Mucosa of rectum (tissue), 2 donors: ENCODE measurements around the gene MSRB1.
A peak's percentile ranks its signal among the peaks of the same experiment; 100 is the strongest.

Experiments
- H3K27ac ChIP-seq, 2 donors: one replicate each; pipeline ENCODE4 v1.7.0; 2013; ENCODE audit warnings: inconsistent platforms in 2 of 2, low read depth in 2 of 2, low read length in 2 of 2
- H3K27me3 ChIP-seq, 2 donors: one replicate each; pipeline ENCODE4 v1.7.0; 2013; ENCODE audit warnings: low read length in 2 of 2; ENCODE audit not compliant: control insufficient read depth in 2 of 2, insufficient read depth in 2 of 2
- H3K36me3 ChIP-seq, 2 donors: one replicate each; pipeline ENCODE4 v1.7.0; 2013; ENCODE audit warnings: low read length in 2 of 2; ENCODE audit not compliant: control insufficient read depth in 2 of 2, insufficient read depth in 2 of 2
- H3K4me1 ChIP-seq, 2 donors: one replicate each; pipeline ENCODE4 v1.7.0; 2013; ENCODE audit warnings: low read length in 2 of 2, mild to moderate bottlenecking in 1 of 2; ENCODE audit not compliant: control insufficient read depth in 2 of 2, insufficient read depth in 2 of 2
- H3K4me3 ChIP-seq, 2 donors: one replicate each; pipeline ENCODE4 v1.7.0; 2013; ENCODE audit warnings: low read length in 2 of 2
- H3K9ac ChIP-seq, 2 donors: one replicate each; pipeline ENCODE4 v1.7.0; 2013; ENCODE audit warnings: low read length in 2 of 2, low read depth in 1 of 2, mild to moderate bottlenecking in 1 of 2
- H3K9me3 ChIP-seq, 2 donors: one replicate each; pipeline ENCODE4 v1.7.0; 2013; ENCODE audit warnings: low read length in 2 of 2; ENCODE audit not compliant: control insufficient read depth in 2 of 2
- donor health status: healthy.
- donor health status: Normal muscosa, but diverticular disease.

MSRB1 gene

GRCh38 chr16:1949507-1949906 is 6.5 kb upstream of the MSRB1 start:
- Histone ChIP-seq H3K9ac (no peak overlapping the region), H3K27me3 (no peaks in the 10 kb centered on the region), H3K36me3 (no peaks in the 10 kb centered on the region), H3K4me3 (no peak overlapping the region), H3K9me3 (no peaks in the 10 kb centered on the region), H3K27ac (no peak overlapping the region), H3K4me1 (no peaks in the 10 kb centered on the region)

- H3K9me3 ChIP-seq: no peaks in the 10 kb centered on the region
- H3K9ac ChIP-seq: no peak overlapping the region
- no peak overlapping the region for H3K4me3 ChIP-seq
- H3K27me3 ChIP-seq: no peaks in the 10 kb centered on the region
- H3K36me3 ChIP-seq: no peaks in the 10 kb centered on the region
- H3K27ac ChIP-seq: no peak overlapping the region
- peaks cover 6 to 9% of the 10 kb centered on the region in 2 donors for H3K4me1 ChIP-seq
Measured at GRCh38 chr16:1947369-1947670, 4.3 kb upstream of the MSRB1 start.

DNA sequence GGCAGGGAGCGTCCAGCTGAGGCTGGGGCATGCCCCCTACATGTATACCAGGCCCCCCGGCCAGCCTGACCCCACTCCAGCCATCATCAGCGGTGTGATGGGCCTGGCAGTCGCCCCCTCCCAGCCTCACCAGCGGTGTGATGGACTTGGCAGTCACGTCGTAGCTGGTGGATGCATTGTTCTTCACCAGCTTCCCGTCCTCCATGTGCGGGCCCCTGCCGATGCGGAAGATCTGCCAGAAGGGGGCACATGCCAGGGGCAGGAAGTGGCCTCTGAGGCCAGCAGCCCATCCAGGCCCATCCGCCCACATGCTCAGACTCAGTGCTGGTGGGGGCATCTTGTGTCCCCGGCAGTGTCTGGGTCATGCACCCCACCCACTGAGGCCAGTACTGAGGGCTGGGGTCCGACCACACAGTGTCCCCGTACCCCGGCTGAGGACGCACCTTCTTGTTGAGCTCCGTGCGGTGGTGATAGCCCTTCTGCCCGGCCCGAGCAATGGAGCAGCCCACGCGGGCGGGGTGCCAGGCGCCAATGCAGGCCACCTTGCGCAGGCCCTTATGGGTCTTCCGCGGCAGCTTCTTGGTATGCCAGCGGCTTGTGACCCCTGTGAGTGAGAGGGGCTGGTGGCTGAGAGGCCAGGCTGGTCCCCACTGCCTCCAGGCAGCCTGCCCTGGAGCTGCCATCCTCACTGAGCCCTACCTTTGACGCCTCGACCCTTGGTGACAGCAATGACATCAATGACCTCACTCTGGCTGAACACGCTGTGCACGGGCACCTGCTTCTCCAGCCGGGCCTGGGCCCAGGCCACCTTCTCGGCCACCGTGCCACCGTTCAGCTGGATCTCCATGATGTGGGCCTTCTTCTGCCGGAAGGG is 3.7 kb upstream of the MSRB1 start:
- Histone ChIP-seq H3K27ac (no peak overlapping the region), H3K27me3 (no peaks in the 10 kb centered on the region), H3K36me3 (no peaks in the 10 kb centered on the region), H3K9me3 (no peaks in the 10 kb centered on the region), H3K4me1 (peaks cover 12 to 15% of the 10 kb centered on the region in 2 donors), H3K9ac (no peak overlapping the region), H3K4me3 (no peak overlapping the region)

DNA sequence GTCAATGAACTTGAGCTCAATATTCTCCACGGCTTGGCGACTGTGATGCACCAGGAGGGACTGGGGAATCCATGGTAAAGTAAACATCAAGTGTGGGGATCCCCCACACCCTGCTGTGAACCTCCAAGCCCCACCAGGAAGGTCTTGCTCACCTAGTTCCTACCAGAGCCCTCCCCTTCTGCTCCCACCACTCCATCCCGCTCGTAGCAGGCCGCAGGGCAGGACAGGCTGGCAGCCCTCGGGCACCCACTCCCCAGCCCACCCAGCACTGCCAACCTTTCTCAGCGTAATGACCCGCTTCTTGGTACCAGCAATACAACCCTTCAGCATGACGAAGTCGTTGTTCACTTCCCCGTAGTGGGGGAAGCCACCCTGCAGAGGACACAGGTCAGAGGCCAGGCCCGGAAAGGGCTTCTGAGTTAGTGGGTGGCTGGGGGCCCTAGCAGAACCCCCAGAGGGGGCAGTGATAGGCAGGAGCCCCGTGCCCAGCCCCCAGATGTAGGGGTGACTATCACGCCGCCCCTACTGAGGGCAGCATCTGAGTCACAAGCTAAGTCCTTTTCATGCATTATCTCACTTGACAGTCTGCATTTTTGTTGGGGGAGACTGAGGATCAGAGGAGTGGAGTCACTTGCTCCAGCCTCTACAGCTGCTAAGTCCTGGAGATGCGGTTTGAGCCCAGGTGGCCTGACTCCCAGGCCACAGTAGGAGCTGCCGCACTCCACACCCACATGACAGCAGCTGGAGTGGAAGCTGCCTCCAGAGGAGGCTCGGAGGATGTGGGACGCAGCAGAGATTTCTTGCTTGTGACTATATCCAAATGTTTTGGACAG is 2.8 kb upstream of the MSRB1 start:
- Histone ChIP-seq H3K4me3 (no peak overlapping the region), H3K27ac (no peak overlapping the region), H3K9ac (no peak overlapping the region)

DNA sequence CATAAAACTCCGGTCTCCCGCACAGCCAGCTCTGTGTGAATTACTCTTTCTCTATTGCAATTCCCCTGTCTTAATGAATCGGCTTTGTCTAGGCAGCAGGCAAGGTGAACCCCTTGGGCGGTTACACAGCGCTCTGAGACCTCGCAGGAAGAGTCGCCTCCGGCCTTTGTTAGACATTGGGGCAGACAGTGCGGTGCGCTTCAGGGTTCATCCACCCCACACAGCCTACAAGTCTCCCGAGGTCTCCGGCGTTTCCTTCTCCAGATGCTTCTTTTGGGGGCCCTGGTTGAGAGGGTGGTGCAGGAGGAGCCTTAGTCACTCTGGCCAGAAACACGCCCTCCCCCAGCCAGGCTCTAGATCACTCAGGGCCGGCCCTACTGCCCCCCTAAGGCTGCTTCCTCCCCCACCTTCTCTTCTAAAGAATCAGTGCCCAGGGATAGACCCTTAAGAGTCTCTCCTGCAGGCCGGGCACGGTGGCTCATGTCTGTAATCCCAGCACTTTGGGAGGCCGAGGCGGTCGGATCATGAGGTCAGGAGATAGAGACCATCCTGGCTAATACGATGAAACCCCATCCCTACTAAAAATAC is 1.7 kb upstream of the MSRB1 start:
- Histone ChIP-seq H3K9ac (no peak overlapping the region), H3K4me3 (no peak overlapping the region), H3K27ac (no peak overlapping the region), H3K4me1 (peaks cover 28 to 31% of the 10 kb centered on the region in 2 donors), H3K36me3 (peaks cover 0 to 4% of the 10 kb centered on the region in 2 donors), H3K27me3 (no peaks in the 10 kb centered on the region), H3K9me3 (no peaks in the 10 kb centered on the region)

More for the DNA sequence above, 2.8 kb upstream of the MSRB1 start:
- no peaks in the 10 kb centered on the region for H3K9me3 ChIP-seq
- H3K4me1 ChIP-seq: peaks cover 21 to 24% of the 10 kb centered on the region in 2 donors
- no peaks in the 10 kb centered on the region for H3K27me3 ChIP-seq
- H3K36me3 ChIP-seq: no peaks in the 10 kb centered on the region

DNA sequence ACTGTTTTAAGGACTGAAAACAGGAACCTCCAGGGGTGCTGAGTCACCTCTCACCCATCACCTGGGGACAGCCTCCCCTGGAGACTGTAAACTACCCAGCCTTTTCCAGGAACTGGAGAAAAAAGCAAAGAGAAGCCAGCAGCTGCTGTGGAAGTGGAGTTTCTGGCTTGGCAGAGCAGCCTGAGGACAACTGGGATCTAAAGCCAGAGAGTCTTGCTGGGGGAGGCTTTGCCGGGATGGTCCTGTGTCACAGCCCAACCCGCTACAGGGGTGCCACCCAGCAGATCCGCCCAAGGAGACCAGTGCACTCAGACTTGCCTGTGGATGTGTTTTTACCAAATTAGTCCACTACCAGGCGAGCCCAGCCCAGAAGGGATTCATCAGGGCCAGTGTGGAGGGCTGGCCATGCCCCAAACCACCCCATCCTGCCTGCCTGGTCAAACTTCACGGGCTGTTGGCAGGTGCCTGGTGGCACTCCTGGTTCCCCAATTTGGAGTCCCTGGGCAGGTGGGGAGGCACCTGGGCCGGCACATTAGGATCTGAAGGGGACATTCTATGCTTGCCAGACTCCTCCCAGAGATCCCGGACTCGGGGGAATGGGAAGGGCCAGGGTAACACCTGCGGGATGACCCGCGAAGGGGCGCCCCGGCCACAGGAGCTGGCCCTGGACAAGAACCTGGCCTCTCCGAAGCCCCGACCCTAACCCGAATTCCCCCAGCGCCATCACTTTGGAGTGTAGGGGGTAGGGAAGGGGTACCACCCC is 771 bp downstream of the MSRB1 start:
- Histone ChIP-seq H3K4me1 (peaks cover 28 to 37% of the 10 kb centered on the region in 2 donors), H3K9me3 (no peaks in the 10 kb centered on the region), H3K27me3 (no peaks in the 10 kb centered on the region), H3K9ac (peak overlapping the region; percentile 83 to 90), H3K4me3 (peak overlapping the region; percentile 80 to 94), H3K36me3 (peaks cover 10 to 19% of the 10 kb centered on the region in 2 donors), H3K27ac (peak overlapping the region; percentile 81 to 84)

DNA sequence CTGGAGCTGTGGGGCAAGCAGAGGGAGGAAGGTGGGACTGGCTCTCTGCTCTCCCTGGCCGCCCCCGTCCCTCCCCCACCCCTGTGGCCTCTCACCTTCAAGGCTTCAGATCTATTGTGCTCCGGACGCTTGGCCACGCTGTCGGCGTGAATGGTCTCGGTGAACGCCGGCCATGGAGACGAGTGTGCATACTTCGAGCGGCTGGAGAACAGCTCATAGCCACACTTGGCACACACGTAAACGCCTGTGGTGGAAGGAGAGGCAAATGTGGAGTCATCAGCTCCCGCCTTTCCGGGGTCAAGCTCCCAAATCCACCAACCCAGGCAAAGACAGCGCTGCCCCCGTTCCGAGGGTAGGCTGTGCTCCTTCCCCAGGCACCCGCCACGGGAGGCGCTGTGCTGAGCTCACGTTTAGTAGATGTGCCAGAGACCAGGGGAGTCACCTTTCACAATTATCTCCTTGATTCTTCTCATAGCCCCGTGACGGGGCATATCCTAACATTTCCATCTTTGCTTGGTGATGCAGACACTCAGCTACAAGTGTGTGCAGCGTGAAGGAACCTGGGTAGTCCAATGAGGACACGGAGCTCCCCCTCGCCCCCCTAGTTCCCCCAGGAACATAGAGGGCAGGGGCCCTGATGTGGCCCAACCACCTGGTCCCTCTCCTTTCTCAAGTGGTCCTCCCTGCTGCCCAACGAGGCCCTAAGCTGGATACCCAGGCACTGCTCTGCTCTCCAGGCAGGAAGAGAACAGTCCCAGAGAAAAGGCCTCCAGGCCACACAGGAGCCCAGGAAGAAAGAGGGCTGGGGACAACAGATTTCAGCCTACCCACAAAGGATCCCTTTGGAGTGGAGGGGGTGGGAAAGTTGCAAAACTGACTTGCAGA is 1.6 kb downstream of the MSRB1 start:
- peak overlapping the region; percentile 80 to 94 for H3K4me3 ChIP-seq
- peak overlapping the region; percentile 15 to 47 for H3K9ac ChIP-seq
- H3K36me3 ChIP-seq: peaks cover 10 to 24% of the 10 kb centered on the region in 2 donors
- peak overlapping the region; percentile 48 to 81 for H3K27ac ChIP-seq
- H3K9me3 ChIP-seq: no peaks in the 10 kb centered on the region
- H3K27me3 ChIP-seq: no peaks in the 10 kb centered on the region
- peaks cover 28 to 37% of the 10 kb centered on the region in 2 donors for H3K4me1 ChIP-seq

DNA sequence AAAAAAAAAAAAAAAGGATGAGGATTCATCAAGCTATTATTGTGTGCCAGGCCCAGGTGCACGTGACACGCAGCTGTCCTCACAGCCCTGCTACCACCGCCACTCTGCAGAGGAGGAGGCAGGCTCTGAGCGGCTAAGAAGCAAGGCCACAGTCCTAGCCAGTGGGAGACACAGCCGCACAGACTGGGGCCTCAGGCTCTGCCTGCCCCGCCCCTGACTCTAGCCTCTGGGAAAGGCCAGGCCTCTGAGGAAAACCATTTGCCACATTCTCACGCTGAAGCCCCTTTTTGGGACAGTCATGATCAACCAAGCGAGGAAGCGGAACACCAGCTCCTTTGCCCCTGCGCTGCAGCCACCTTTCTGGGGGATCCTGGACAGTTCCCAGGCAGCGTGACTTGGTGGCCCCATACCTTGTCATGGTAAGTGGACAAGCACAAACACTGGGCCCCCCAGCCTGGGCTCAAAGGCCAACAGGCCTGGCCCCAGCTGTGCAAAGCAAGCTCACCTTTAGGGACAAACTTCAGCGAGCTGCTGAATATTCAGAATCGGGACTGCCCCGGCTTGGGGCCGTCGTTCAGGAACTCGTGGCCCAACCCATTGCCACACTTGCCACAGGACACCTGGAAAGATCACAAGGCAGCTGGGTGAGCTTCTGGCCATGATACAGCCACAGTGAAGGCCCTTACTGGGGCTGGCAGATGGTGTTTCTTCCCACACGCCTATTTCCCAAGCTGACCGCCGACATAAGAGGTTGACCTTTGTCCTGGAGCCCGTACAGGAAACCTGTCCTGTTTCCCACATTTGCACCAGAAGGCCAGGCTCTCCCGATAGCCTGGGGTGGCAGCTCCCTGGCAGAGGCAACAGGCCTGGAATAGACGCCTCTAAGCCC is 2.5 kb downstream of the MSRB1 start:
- Histone ChIP-seq H3K9ac (peak overlapping the region; percentile 15 to 32), H3K4me1 (peaks cover 28 to 37% of the 10 kb centered on the region in 2 donors), H3K9me3 (no peaks in the 10 kb centered on the region), H3K27ac (peak overlapping the region; percentile 48 to 77), H3K4me3 (peak overlapping the region in 1 of 2 donors; percentile 5), H3K36me3 (peaks cover 10 to 24% of the 10 kb centered on the region in 2 donors), H3K27me3 (no peaks in the 10 kb centered on the region)
